ENCODE measurements around the gene FAR2.

Gene FAR2

GRCh38 chr12:29380536-29381523 is 231.8 kb downstream of the FAR2 start, which contains the start of gene ERGIC2 (continued):
- no peak for TF ChIP-seq ZNF37A (tag by site-specific recombination; IDR thresholded peaks at IDR 0.05)
- 0 out of 2 replicates have a peak, but pooled peaks have one; percentile 39 for TF ChIP-seq ZNF518A (tag by site-specific recombination; conservative IDR thresholded peaks at IDR 0.05; ENCODE audit: low read depth)
- 0 out of 2 replicates have a peak, but pooled peaks have one; percentile 20 for TF ChIP-seq ZNF843 (tag by site-specific recombination; IDR thresholded peaks at IDR 0.05)
- TF ChIP-seq ZNF707 (tag by site-specific recombination; IDR thresholded peaks at IDR 0.05): no peak
- TF ChIP-seq ZNF830 (tag by site-specific recombination; IDR thresholded peaks at IDR 0.05; ENCODE audit: low read depth): no peak
- TF ChIP-seq ZNF664 (tag by site-specific recombination; IDR thresholded peaks at IDR 0.05): no peak
- TF ChIP-seq ZBTB6 (tag by site-specific recombination; IDR thresholded peaks at IDR 0.05): no peak
- peak; percentile 81 for TF ChIP-seq ZBTB17 (tag by site-specific recombination; IDR thresholded peaks at IDR 0.05)
- no peak for TF ChIP-seq ZBTB44 (tag by site-specific recombination; IDR thresholded peaks at IDR 0.05)
- TF ChIP-seq EGR2 (tag by site-specific recombination; IDR thresholded peaks at IDR 0.05; ENCODE audit: low read depth): no peak; the same call in 1 of the 2 replicates
- TF ChIP-seq ZNF175 (tag by site-specific recombination; IDR thresholded peaks at IDR 0.05): no peak
- TF ChIP-seq ZNF549 (tag by site-specific recombination; IDR thresholded peaks at IDR 0.05): no peak
- TF ChIP-seq ZNF174 (tag by site-specific recombination; IDR thresholded peaks at IDR 0.05): no peak
- TF ChIP-seq ZNF580 (tag by site-specific recombination; IDR thresholded peaks at IDR 0.05): no peak
- no peak for TF ChIP-seq ZBTB10 (tag by site-specific recombination; IDR thresholded peaks at IDR 0.05)
- no peak for TF ChIP-seq ZNF18 (tag by site-specific recombination; IDR thresholded peaks at IDR 0.05)
- TF ChIP-seq ZNF112 (tag by site-specific recombination; IDR thresholded peaks at IDR 0.05): no peak
- peak; percentile 48 for TF ChIP-seq SETDB1 (IDR thresholded peaks at IDR 0.05; ENCODE audit: insufficient read length, low read length)
- no peak for TF ChIP-seq ZBTB49 (tag by site-specific recombination; IDR thresholded peaks at IDR 0.05; ENCODE audit: low read depth)
- TF ChIP-seq ZNF776 (tag by site-specific recombination; IDR thresholded peaks at IDR 0.05; ENCODE audit: borderline replicate concordance): no peak
- TF ChIP-seq ZNF544 (tag by site-specific recombination; IDR thresholded peaks at IDR 0.05): no peak
- peak; percentile 76 for TF ChIP-seq KLF16 (tag by site-specific recombination; IDR thresholded peaks at IDR 0.05)
- TF ChIP-seq ZNF223 (tag by site-specific recombination; IDR thresholded peaks at IDR 0.05): no peak
